G401 (cell line): ENCODE measurements around the gene MCM7. TPM values are rescaled to one million over a fixed set of nuclear protein-coding genes. Genes with fewer than 3 reads are reported as not detected.

ENCODE experiments used
- DNase-seq: peaks from one replicate; pipeline ENCODE4 v3.0.0-alpha.2; 2015; ENCODE audit warnings: low spot score
- in situ Hi-C: cut with HindIII; loops from 2 replicates; pipeline ENCODE4 v1.10.0; 2016; ENCODE audit warnings: low sequenced_read_pairs, mixed read lengths
- total RNA-seq: library from RNA; depleted of rRNA; stranded (reverse); fragments of >200 nt; shearing (Covaris generic); gene quantifications from 2 replicates; pipeline ENCODE4 v1.2.3, GENCODE V29; 2014

MCM7 gene
- total RNA-seq, 1 experiment from 2014 or later = 361 TPM

- in situ Hi-C loops = no loop called here
- DNase-seq = no peak
Measured at GRCh38 chr7:100079024-100079560, 22.1 kb downstream of the MCM7 start.

- no peak for DNase-seq
- in situ Hi-C loops = no loop called here
Measured at GRCh38 chr7:100077205-100077604, 24.0 kb downstream of the MCM7 start.

- in situ Hi-C loops = no loop called here
- no peak for DNase-seq
Measured at GRCh38 chr7:100075418-100075817, 25.8 kb downstream of the MCM7 start.

GRCh38 chr7:100074841-100075240, 26.4 kb downstream of the MCM7 start:
- in situ Hi-C loops = no loop called here
- DNase-seq = no peak

GRCh38 chr7:100072462-100072861, 28.7 kb downstream of the MCM7 start:
- no peak for DNase-seq
- in situ Hi-C loops = no loop called here

- DNase-seq = no peak
- in situ Hi-C loops = no loop called here
Measured at GRCh38 chr7:100071018-100071723, 30.0 kb downstream of the MCM7 start.

- in situ Hi-C loops = no loop called here
- no peak for DNase-seq
Measured at GRCh38 chr7:100069991-100070390, 31.2 kb downstream of the MCM7 start.

GRCh38 chr7:100066953-100067352, 34.2 kb downstream of the MCM7 start:
- in situ Hi-C loops = no loop called here

GRCh38 chr7:100065452-100066186, 35.6 kb downstream of the MCM7 start:
- DNase-seq = no peak
- in situ Hi-C loops = no loop called here

More at GRCh38 chr7:100066953-100067352, 34.2 kb downstream of the MCM7 start:
- no peak for DNase-seq

GRCh38 chr7:100064162-100064561, 37.0 kb downstream of the MCM7 start:
- in situ Hi-C loops = no loop called here
- DNase-seq = no peak

GRCh38 chr7:100063376-100063775, 37.8 kb downstream of the MCM7 start:
- no peak for DNase-seq
- in situ Hi-C loops = no loop called here

- DNase-seq = no peak
- in situ Hi-C loops = no loop called here
Measured at GRCh38 chr7:100061518-100062193, 39.5 kb downstream of the MCM7 start.

GRCh38 chr7:100059251-100059739, 41.9 kb downstream of the MCM7 start:
- in situ Hi-C loops = no loop called here
- no peak for DNase-seq

GRCh38 chr7:100057006-100057405, 44.2 kb downstream of the MCM7 start:
- in situ Hi-C loops = no loop called here
- DNase-seq = no peak

GRCh38 chr7:100053215-100053614, 48.0 kb downstream of the MCM7 start:
- DNase-seq = peak; percentile 53
- in situ Hi-C loops = no loop called here

GRCh38 chr7:100051611-100052010, 49.6 kb downstream of the MCM7 start:
- no peak for DNase-seq
- in situ Hi-C loops = no loop called here

- in situ Hi-C loops = no loop called here
- peak; percentile 90 for DNase-seq
Measured at GRCh38 chr7:100049441-100050291, 51.5 kb downstream of the MCM7 start, which contains the start of gene ZSCAN21. TSS of gene ZSCAN21 (plus strand) at chr7:100049774. CDS start at chr7:100057007, 7,233 bp downstream.

GRCh38 chr7:100048680-100049079, 52.5 kb downstream of the MCM7 start:
- in situ Hi-C loops = no loop called here
- no peak for DNase-seq

GRCh38 chr7:100044718-100045117, 56.5 kb downstream of the MCM7 start:
- in situ Hi-C loops = no loop called here
- DNase-seq = no peak
